Measurements from ENCODE around the gene PPP1R12B. TPM values are rescaled to one million over a fixed set of nuclear protein-coding genes. Genes with fewer than 3 reads are reported as not detected.

The PPP1R12B gene
- total RNA-seq, 1 donor from 2014 or later, result 18.5 TPM

GRCh38 chr1:202585590-202585933, 237.1 kb downstream of the PPP1R12B start:
- no peak for DNase-seq (ENCODE audit: low read depth, low spot score)
- H3K9me3 Mint-ChIP-seq, result no peaks in the 10 kb centered on the region
- H3K27ac Mint-ChIP-seq (ENCODE audit: unreplicated experiment), result peak overlapping the region; percentile 9
- no peak overlapping the region for H3K4me3 Mint-ChIP-seq
- TF ChIP-seq CTCF (conservative IDR thresholded peaks at IDR 0.05), result no peak
- peaks cover 31% of the 10 kb centered on the region for H3K4me1 Mint-ChIP-seq
- H3K36me3 Mint-ChIP-seq (ENCODE audit: low read depth), result peaks cover 7% of the 10 kb centered on the region
- H3K27me3 Mint-ChIP-seq (ENCODE audit: low read depth), result no peaks in the 10 kb centered on the region

- H3K27me3 Mint-ChIP-seq (ENCODE audit: low read depth), result no peaks in the 10 kb centered on the region
- no peak overlapping the region for H3K4me3 Mint-ChIP-seq
- no peaks in the 10 kb centered on the region for H3K9me3 Mint-ChIP-seq
- H3K4me1 Mint-ChIP-seq, result peaks cover 31% of the 10 kb centered on the region
- TF ChIP-seq CTCF (conservative IDR thresholded peaks at IDR 0.05), result no peak
- H3K36me3 Mint-ChIP-seq (ENCODE audit: low read depth), result peaks cover 4% of the 10 kb centered on the region
- no peak for DNase-seq (ENCODE audit: low read depth, low spot score)
- H3K27ac Mint-ChIP-seq (ENCODE audit: unreplicated experiment), result peak overlapping the region; percentile 46
These were observed 237.7 kb downstream of the PPP1R12B start for GRCh38 chr1:202586018-202586821.

GRCh38 chr1:202586871-202587270, 238.4 kb downstream of the PPP1R12B start:
- no peak for TF ChIP-seq CTCF (conservative IDR thresholded peaks at IDR 0.05)
- DNase-seq (ENCODE audit: low read depth, low spot score), result no peak
- Mint-ChIP-seq H3K27ac (ENCODE audit: unreplicated experiment) (no peak overlapping the region), H3K4me1 (peaks cover 31% of the 10 kb centered on the region), H3K9me3 (no peaks in the 10 kb centered on the region), H3K4me3 (no peak overlapping the region), H3K36me3 (ENCODE audit: low read depth) (peaks cover 4% of the 10 kb centered on the region), H3K27me3 (ENCODE audit: low read depth) (no peaks in the 10 kb centered on the region)

GRCh38 chr1:202587859-202588485, 239.5 kb downstream of the PPP1R12B start:
- Mint-ChIP-seq H3K4me1 (peaks cover 31% of the 10 kb centered on the region), H3K9me3 (no peaks in the 10 kb centered on the region), H3K4me3 (no peak overlapping the region), H3K36me3 (ENCODE audit: low read depth) (no peaks in the 10 kb centered on the region), H3K27me3 (ENCODE audit: low read depth) (no peaks in the 10 kb centered on the region), H3K27ac (ENCODE audit: unreplicated experiment) (peak overlapping the region; percentile 75)
- DNase-seq (ENCODE audit: low read depth, low spot score), result no peak
- TF ChIP-seq CTCF (conservative IDR thresholded peaks at IDR 0.05), result no peak

- Mint-ChIP-seq H3K4me1 (peaks cover 31% of the 10 kb centered on the region), H3K27me3 (ENCODE audit: low read depth) (no peaks in the 10 kb centered on the region), H3K4me3 (no peak overlapping the region), H3K9me3 (no peaks in the 10 kb centered on the region), H3K27ac (ENCODE audit: unreplicated experiment) (peak overlapping the region; percentile 94), H3K36me3 (ENCODE audit: low read depth) (no peaks in the 10 kb centered on the region)
- no peak for TF ChIP-seq CTCF (conservative IDR thresholded peaks at IDR 0.05)
- no peak for DNase-seq (ENCODE audit: low read depth, low spot score)
These were observed 240.1 kb downstream of the PPP1R12B start for GRCh38 chr1:202588503-202589189.
